HuH-7.5 (cell line): ENCODE measurements around the gene GADL1.

Source experiments
- DNase-seq: peaks from one replicate; pipeline ENCODE4 v3.0.0; 2011; ENCODE audit warnings: low spot score

The GADL1 gene

DNA sequence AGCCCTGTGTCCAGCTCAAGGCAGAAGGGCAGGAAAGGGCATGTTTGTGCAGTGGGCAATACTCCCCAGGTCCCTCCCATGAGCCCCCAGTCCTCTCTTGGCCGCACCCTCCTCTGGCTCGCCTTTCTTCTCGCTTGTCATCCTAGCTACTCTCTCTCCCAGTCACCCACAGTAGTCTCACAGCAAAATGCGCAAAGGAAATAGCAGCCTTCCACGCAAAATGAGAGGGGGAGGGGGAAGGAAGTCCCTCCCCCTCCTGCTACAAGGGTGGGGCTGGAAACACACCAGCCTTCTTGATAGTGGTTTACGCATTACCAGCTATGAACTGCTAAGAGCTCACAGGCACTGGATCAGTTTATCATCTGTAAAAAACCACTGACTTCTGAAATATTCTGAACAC lies 83.8 kb downstream of the GADL1 start:
- DNase-seq: no peak

DNA sequence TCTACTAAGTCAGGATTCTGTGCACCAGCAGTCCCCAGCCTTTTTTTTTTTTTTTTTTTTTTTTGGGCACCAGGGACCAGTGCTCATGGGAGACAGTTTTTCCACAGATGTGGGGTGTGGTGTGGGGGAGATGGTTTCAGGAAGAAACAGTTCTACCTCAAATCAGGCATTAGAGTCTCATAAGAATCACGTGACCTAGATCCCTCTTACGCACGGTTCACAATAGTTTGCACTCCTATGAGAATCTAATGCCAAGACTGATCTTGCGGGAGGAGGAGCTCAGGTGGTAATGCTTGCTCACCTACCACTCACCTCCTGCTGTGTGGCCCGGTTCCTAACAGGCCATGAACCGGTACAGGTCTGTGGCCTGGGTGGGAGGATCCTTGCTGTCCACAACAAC lies 88.8 kb downstream of the GADL1 start:
- no peak for DNase-seq

DNA sequence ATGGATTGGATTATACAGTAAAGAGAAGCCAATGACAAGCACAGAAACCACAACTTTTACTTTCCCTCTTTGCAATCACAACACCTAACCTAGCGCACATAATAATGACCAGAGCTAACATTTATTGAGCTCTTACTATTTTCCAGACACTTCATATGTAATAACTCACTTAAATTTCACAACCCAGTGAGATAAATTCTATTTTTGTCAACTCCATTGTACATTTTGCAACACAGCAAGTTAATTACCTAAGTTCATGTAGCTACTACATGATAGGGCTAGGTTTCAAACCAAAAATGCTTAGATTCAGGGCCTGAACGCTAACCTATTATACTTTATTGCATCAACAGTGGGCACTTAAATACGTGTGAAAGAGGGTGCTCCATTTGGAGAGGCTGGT lies 89.5 kb downstream of the GADL1 start:
- no peak for DNase-seq

DNA sequence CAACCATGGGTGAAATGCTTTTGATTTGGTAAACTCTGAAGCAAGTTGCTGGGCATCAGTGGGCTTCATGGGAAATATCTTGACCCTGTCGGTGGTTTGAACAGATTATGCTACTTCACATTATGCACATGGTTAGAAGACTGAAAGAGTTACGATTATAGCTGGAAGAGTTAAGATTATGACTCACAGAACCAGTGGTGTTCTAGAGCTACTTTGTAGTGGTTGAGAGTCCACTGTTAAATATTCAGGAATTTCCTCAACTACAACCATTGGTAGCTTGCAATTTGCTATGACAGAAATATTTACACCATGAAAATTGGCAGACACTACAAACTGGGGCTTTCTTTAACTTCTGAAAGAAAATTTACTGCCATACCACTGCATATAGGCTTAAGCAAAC lies 99.3 kb downstream of the GADL1 start:
- no peak for DNase-seq

DNA sequence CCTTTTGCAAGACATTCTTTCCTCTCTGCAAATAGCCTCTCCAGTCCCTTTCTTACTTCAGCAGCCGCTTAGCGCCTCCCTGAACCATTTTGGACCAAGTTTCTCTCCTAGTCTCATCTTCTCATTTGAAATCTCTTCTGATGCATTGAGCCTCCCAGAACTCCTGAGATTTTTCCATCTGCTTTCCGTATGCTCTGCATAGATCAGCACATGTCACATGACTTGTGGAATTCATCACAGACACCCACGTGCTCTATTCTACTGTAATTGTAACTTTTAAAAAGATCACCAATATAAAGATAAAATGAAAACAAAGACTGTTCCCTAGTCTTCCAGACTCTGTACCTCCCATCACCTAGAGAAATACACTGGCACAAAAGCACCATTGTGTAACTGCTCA lies 100.7 kb downstream of the GADL1 start:
- DNase-seq: no peak

DNA sequence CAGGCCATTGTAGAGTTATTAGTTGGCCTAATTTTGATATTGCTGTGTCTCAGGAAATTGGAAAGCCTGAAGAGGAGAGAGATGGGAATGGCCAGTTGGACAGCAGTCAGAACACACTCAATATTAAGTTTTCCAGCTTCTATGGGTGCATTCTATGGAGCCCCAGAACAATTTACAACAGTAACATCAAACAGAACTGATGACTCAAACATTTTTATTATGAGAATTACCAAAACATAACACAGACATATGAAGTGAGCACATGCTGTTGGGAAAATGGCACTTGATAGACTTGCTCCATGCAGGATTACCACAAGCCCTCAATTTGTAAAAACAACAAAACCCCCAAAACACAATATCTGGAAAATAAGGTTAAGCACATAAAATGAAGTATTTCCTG lies 104.3 kb downstream of the GADL1 start:
- no peak for DNase-seq

DNA sequence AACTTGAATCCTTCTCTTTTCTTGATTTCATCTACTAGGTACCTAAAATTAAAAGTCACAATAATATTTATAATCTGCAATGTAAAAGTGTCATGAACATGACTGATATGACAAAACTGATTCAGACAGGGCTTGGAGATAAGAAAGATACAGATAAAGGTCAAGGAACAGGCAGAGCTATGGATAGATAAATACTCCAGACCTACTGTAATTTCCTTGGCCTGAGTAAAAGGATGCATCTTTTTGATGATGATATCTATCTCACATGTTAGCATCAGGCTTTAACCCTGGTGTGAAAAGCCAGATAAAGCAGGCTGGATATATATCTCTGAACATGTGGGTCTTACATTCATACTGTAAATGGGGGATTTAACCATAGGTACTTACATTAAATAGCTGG lies 108.1 kb downstream of the GADL1 start:
- DNase-seq: no peak

DNA sequence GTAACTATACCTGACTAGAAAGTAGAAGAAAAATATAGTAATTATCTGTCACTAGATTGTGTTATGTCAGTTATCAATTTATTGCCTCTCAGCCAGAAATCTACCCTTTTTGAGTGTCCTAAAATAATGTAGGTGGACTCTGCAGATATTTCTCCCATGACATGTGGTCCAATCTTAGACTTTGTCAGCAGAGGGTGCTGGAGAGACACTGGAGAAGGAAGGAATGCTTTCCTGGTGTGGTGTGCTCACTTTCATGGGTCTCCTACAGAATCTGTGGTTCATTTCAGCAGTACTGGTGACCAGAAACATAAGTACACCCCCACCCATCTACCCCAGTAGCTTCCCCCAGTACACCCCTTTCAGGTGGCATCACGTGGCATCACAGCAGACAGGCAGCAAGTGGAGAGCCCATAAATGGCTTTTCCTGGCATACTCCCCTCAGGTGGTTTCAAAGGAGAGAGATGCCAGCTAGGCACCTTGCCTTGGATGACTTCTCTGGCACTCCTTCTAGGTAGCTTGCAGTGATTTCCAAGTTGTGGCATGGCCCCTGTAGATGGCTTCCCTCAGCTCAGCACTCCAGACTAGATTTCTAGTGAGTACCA lies 114.7 kb downstream of the GADL1 start:
- DNase-seq: peak; percentile 27

DNA sequence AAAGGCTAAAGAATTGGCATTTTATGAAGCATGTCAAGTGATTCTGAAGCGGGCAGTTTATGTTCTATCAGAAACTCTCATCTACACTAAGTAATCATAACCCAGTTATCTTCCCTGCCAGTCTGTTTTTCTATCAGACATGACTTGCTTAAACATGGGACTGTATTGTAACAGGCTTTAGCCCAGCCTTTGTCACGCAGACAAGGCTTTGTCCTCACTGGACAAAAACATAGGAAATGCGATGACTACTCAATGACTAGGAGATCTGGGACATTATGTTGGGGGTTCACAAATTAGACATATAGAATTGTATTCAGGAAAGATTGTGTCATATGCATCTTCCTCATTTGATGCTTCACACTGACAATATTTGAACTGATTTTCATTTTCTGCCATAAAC lies 115.5 kb downstream of the GADL1 start:
- DNase-seq: no peak

DNA sequence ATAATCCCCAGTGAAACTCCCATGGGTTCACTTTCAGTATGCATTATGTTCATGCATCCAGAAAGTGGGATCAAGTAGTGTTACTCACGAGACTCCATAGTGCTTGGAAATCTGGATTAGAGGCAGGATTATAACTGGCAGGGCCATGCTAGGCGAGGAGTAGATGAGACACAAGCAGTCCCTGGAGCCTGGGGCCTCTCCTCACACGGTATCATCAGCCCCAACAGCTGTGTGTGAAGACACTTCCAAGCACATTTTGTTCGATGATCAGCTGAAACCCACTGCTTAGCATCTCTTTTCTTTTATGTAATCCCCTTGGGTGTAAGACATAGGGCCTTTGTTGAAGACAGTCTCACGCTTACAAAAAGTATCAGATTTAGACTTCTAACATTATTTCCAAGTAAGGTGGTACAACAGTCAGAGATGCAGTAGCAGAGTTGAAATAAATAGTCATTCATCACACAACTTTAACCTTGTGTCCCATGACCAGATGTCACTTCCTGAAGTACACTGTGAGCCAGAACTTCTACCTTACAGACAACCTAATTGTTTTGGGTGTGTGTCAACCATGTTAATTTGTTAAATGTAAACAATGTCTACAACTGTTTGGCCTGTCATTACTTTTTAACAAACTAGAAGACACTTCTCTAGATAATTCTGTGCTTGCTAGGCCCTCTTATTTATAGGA lies 116.9 kb downstream of the GADL1 start:
- DNase-seq: no peak

DNA sequence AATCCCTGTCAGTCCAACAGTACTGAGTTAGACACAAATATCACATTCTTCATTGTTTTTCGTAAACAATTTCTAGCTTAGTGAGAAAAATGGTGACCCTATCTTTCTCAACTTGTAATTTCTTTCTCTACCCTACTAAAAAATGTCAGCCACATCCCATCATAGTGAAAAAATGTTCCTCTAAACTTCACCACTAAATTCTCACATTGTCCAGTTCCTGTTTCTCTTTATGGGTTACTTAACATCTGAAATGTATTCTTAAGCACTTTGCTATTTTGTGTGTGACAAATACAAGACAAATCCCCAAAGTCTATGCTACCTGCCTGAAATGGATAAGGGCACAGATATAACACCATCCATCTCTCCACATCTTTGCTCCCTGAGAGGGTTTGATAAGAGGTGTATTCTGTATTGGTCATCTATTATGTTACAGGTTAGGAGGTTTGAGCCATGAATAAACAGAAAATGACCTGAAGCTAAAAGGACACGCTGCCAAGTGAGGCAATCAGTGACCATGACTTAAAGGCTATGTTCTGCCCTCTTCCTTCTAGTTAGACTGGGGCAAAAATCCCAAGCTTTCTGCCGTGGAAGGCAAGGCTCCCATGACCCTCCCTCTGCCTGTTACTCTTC lies 118.2 kb downstream of the GADL1 start:
- no peak for DNase-seq

DNA sequence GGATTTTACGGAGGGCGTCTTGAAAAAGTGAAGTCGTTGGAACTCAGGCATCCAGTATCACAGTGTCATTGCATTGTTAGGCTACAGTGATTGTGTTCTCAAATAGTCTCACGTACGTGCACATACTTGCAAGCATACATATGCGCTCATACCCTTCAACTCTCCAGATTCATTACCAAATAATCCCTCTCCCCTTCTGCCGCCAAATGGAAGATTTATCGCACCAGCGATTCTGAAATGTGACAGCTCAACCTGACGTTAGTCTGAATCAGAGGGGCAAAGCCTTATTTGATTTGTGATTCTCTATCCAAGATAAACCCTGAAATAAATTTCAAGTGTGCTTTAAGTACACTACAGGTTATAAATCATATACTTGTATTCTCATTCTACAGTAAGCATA lies 119.4 kb downstream of the GADL1 start:
- no peak for DNase-seq

DNA sequence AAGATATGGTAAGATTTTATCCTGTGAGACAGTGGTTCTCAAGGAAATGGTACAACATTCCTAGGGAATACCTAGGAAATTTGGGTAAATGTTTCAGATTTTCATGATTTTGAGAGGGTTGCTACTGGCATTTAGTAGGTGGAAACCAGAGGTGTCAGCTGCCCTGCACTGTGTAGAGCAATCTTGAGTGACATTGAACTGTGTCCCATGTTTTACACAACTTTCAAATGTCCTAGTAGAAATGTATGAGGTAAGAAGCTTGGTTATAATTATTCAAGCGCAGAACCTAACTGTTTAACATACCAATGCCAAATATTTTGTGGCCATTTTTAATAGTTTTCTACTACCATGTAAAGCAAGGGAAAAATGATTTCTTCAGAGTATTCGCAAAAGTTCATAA lies 120.4 kb downstream of the GADL1 start:
- no peak for DNase-seq

DNA sequence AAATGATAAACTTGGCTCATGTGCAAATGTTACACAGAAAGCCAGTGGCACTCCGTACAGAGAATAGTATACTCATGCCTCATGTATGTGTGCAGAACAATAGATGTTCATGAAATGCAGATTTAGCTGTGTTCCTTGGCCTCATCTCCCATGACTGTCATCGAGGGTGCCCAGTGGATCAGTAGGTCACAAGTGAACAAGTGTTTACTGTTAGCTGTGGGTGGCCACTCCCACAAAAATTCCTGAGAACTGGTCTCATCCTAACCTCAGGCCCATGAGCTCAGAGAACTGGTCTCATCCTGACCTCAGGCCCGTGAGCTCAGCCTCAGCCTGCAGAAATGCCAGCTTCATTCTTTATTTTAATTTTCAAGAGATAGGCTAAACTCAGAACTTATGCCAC lies 124.1 kb downstream of the GADL1 start:
- peak; percentile 53 for DNase-seq

DNA sequence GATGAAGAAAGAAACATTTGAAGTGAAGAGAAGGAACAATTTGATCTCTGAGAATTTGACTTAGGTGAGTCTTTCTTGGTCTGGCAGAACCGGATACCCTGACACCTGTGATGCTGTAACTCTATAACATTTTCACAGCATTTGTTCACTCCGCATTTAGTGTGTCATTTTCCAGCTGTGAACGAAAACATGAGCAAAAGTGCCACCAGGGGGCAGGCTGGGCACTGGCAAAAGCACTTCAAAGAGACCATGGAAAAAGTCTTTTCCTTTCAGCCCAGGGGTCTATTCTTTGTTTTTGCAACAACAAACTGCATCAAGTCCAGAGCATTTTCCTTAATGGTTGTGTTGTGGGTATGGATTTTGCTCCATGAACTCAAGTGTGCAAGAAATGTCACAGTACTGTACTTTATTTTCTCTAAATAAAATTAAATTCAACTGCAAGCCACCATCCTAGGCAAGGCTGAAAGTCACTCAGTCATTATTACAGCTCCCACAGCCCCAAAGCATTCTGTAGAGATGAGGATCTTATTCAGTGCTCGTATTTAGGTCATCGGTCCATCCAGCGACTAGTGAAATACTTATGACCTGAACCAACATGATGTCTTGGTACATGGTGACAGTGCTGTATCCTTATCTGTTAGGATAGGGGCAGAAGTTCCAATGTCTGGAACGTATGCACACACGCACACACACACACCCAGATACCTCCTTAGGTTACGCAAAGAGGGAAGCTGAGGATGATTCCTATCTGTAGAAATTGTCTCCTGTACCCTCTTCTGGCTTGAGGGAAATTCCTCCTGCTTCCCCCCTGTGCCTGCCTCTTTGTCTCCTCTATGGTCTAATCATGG lies 125.5 kb downstream of the GADL1 start:
- peak; percentile 22 for DNase-seq

DNA sequence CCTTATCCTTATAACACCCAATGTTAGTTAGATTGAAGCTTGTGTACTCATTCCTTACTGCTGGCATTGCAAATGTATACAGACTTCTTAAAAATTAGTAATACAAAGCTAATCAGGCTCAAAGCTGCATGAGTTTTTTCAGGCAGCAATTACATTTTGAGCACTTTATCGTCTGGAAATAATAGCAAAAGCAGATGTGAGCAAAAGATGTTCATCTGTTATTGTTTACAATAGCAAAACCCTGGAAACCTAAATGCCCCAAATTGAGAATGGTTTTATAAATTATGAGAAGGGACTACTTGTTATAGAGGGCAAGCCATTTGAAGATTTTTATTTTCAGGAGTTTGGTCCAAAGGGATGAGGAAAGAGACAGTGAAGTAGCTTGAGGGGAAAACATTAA lies 126.4 kb downstream of the GADL1 start:
- DNase-seq: no peak

DNA sequence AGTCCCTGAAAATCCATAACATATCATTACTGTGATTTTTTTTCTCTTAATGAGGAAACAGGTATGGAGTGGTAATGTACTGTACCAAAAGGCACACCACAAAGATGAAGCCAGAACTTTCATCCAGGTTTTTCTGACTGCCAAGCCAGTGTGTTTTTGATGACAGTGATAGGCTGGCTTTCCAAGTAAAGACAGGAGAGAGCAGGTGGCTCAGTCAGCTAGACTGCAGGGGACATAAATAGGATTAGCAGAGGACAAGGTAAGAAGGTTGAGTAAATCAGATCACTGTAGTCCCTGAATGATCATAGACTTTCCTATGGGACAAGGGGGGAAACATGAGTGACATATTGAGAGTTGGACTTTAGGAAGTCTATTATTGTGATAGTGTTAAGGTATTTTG lies 127.9 kb downstream of the GADL1 start:
- DNase-seq: no peak

DNA sequence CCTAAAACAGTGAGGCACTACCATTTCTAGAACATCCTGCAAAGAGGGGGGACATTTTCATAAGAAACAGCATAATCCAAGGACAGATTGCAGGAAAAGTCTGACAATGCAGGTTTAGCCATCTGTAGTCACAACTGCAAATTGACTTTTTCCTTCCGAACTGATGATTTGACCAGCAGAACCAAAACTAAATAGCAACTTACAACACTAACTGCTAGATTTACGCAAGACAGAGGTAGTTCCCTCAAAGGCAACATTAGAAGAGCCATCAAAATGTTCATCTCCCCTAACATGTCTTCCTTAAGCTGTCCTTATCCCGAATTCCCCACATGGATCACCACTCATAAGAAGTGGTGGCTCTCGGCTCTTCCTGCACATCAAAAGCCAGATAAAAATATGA lies 129.6 kb downstream of the GADL1 start:
- no peak for DNase-seq

DNA sequence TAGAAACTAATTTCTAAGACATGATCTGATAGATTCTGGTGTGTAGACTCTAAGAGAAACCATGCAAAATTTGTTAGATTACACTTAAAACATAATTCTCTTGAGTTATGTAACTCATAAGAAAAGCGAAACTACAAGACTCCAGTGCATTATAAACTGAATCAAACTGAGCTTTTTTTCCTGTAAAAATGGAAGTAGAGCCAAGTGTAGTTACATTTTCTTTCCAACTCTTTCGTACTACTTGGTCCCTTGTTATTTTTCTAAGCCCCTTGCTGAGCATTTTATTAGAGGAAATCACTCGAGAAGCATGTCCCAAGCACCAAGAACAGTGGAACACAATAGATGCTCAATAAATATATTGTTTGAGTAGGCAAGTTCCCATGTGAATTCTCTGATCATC lies 130.2 kb downstream of the GADL1 start:
- DNase-seq: no peak

DNA sequence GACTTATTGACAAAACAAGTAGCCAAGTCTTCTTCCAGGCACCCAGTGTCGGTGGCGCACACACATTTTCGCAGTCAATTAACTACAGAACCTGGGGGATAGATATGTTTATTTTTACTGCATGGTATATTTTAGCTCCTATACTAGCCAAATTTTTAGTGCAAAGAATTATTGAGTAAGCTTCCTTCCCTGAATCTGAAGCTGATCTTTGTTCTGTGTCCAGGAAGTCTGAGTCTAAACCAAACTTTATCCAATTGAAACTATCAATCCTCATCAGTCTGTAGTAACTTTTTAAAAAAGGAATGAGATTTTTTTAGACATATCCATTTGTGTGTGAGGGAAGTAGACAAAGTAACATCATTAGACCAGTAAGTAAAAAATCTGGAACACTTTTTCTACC lies 133.1 kb downstream of the GADL1 start:
- no peak for DNase-seq

DNA sequence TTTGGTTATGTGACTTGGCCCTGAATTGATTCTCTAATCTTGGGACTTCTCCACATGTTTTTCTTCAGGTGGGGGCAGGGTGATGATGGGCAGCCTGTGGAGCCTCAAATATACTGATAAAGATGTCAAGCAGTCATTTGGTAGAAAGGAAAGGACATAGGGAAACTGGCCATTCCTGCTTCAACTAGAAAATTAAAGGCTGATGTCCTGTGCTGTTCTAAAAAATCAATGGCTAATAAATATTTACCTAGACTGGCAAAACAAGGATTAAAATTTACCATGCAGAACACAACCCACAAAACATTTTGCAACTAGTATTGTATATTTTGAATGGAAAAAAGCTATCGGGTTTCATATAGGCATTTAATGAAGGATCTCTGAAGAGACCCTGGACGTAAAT lies 133.7 kb downstream of the GADL1 start:
- DNase-seq: no peak

DNA sequence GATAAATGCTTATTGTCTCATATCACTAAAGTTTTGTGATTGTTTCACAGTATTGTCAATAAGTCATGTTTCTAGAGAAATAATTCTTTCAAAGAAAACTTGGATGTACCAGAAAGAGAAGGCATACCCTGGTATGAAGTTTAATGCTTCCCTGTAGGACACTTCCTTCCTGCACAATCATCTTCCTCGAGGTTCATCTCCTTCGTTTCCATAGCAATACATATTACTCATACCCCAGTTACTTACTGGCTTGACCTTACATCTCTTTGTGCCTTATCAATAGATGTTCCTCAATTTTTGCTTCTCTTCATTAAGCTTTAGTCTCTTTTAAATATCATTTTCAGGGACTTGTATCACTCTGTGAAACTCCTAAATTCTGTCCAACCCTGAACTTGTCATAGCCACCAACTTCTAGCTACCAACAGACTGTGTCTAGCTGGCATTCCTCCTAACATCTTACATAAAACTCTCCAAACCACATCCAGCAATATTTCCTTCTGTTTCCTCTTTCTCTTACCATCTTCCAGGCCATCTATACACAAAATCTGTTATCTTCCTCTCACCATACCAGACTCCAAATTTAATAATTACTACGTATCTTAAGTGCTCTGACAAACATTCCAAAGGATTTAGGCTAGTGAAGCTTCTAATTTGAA lies 134.3 kb downstream of the GADL1 start:
- no peak for DNase-seq
